T47D (cell line): ENCODE results near the gene IRAK1.
A peak's percentile ranks its signal among the peaks of the same experiment; 100 is the strongest.

Experiments used
- DNase-seq, 2 experiments: peaks; one replicate each; pipeline versions ENCODE4 v3.0.0 to v3.0.0-alpha.2; 2011 to 2012; ENCODE audit warnings: low read depth in 1 of 2, low spot score in 1 of 2
- JUND ChIP-seq: IDR thresholded peaks from 2 replicates; pipeline ENCODE4 v1.6.1; 2012; ENCODE audit warnings: low read depth
- in situ Hi-C: cut with HindIII; loops from 2 replicates; pipeline ENCODE4 v1.10.0; 2016; ENCODE audit warnings: low sequenced_read_pairs, low pct_unique_long_range_greater_than_20kb

Gene IRAK1

DNA sequence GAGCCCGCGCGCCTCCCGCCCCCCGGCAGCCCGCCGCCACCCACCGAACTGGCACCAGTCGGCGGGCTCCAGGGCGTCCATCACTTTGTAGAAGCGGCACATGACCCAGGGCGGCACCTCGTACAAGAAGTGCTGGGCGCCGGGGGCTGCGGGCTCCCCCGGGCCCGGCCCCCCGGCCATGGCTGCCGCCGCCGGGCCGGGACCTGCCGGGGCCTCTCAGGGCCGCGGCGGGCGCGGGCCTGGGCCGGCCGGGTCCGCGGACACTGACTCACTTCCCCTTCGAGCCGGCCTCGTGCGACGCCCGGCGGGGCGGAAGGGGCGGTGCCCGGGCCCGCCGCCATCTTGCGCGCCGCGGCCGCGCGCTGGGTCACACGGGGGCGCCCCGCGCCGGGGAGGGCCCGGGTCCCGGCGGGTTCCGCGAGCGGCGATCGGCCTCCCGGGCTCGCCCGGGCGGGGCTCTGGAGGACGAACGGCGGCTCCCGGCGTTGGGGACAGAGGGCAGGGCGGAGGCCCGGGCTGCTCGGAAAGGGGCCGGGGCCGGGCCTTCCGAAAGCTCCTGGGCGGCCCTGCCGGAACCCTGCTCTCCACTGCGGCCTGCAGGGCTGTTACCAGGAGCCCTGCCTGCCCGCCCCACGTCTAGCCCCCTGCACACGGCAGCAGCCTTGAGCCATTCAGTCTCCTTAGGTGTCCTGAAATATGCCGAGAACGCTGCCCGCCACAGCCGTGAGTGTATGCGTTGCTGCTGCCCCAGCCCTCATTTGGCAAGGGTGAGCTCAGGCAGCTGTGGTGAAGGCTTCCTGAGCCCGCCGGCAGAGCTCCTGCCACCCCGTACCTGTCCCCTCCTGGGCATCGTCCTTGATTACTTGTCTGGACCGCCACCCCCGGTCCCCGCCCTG lies at the start of gene IRAK1:
Gene IRAK1, minus strand, starts transcription at position 270 of the 896 bp plus-strand sequence. Its CDS starts 90 bp downstream, at position 180.
- in situ Hi-C loops = no loop called here
- no peak for TF ChIP-seq JUND
- peak; percentile 33 to 52 for DNase-seq

DNA sequence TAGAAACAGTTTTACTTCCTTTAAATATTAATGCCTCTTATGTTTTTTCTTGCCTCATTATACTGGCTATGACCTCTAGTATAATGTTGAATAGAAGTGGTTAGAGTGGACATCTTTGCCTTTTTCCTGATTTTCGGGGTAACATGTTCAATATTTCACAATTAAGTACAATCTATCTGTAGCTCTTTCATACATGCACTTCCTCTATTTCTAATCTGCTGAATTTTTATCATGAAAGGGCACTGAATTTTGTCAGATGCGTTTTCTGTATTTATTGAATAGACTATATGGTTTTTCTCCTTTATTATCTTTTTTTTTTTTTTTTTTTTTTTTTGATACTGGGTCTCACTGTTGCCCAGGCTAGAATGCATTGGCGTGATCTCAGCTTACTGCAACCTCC lies 48.9 kb upstream of the IRAK1 start:
- TF ChIP-seq JUND = no peak
- in situ Hi-C loops = no loop called here
- DNase-seq = no peak

DNA sequence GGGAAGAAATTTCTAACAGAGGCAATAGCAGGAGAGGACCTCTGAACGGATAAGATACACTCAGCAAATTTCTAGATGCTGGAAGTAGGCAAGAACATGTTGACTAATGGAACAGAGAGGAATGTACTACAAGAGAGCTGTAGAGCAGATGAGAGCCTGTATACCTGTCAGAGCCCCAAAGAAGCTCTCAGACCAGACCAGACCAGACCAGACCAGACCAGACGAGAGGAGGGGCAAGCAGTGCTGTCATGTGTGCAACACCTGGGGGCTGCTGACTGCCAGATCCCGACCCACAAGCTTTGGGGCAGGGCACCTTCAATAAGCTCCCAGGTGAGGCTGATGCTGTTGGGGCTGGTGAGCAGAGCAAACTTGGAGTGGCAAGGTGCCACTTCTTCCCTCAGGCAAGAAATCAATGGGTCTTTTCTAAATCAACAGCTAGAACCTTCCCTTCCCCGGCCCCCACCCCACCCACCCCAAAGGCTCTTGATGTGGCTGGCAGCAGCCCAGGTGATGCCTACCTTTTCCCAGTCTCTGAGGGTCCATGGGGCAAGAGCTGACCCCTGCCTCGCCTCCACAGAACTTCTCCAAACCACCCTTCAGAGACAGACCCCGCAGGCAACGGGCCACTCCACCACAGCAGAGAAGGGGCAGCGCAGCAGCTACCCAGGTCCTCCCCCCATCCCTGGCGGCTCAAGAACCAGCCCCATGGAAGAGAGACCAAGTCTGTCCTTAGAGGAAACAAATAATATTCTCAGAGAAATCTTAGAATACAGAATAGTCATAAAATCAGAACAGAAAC lies 45.1 kb upstream of the IRAK1 start:
- in situ Hi-C loops = no loop called here
- no peak for DNase-seq
- no peak for TF ChIP-seq JUND

DNA sequence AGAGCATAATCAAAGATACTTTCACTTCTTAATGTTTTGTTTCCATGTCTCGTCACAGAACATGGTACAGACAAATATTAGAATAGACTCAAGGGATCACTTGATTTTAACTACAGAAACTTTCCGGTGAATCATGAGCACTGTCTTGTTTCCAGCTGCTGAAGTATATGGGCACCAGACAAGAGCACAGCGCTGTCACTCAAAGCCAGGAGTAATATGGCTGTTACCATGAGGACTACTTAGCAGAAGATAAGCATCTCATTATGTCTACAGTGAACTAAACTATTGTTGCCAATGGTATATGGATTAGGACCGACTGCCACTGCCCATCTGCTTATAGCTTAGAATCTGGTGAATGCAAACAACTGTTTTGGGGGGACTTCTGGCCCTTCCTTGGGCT lies 43.5 kb upstream of the IRAK1 start:
- no peak for DNase-seq
- no peak for TF ChIP-seq JUND
- in situ Hi-C loops = no loop called here

DNA sequence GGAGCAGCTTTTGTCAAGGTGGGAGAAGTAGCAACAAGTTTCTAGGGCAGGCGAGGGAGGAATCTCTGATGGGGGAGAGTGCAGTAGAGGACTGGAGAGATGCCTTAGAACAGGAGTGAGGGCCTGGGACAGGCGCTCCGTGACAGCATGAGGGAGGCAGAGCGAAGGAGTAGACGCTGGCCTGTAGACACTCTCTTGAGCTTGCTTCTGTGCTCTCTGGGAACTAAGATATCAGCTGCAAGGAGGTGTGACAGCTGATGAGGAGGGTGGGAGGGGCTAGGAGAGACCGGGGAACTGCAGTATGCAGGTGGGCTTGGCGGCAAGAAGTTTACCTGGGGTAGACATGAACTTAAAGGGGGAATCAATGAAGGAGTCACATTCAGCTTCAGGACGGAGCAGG lies 42.1 kb upstream of the IRAK1 start:
- in situ Hi-C loops = no loop called here
- no peak for DNase-seq
- TF ChIP-seq JUND = no peak

DNA sequence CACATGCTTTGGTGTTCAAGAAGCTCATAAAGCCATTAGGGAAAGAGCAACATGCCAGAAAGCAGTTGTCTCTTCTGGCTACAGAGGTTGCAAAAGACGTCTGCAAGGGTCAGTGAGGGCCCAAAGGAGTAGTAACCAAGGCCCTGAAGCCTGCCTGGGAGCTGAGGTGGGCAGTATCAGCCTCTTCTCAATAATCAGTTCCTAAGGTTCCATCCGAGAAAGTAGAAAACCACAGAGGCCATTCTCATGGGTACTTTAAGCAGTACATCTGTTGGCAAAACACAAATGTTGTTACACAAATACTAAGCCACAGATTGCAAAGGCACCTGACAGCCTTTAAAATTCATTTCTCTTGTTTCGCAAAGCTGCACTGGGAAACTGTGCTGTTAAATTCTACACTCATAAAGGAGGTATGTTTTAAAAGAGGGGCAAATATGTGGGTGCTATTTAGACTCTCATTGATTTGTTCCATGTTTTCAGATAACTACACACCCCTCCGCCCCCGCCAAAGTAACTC lies 40.1 kb upstream of the IRAK1 start:
- in situ Hi-C loops = no loop called here
- no peak for TF ChIP-seq JUND
- no peak for DNase-seq

DNA sequence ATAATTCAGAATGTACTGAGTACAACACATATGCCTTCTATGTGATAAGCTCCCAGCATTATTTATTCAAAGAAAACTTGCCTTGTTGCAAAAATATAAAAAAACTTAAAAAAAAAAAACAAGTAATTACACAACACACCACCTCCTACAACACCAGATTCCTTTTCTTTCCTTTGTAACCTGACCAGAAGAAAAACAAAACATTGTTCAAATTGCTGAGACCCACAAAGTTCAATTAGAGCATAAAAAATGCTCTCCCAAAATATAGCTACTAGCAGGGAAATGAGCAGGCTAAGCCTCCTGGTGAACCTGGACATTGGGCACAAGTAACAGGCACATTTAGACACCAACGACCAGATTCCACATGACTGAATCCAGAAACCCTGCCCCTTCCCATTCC lies 39.5 kb upstream of the IRAK1 start:
- TF ChIP-seq JUND = no peak
- no peak for DNase-seq
- in situ Hi-C loops = no loop called here

DNA sequence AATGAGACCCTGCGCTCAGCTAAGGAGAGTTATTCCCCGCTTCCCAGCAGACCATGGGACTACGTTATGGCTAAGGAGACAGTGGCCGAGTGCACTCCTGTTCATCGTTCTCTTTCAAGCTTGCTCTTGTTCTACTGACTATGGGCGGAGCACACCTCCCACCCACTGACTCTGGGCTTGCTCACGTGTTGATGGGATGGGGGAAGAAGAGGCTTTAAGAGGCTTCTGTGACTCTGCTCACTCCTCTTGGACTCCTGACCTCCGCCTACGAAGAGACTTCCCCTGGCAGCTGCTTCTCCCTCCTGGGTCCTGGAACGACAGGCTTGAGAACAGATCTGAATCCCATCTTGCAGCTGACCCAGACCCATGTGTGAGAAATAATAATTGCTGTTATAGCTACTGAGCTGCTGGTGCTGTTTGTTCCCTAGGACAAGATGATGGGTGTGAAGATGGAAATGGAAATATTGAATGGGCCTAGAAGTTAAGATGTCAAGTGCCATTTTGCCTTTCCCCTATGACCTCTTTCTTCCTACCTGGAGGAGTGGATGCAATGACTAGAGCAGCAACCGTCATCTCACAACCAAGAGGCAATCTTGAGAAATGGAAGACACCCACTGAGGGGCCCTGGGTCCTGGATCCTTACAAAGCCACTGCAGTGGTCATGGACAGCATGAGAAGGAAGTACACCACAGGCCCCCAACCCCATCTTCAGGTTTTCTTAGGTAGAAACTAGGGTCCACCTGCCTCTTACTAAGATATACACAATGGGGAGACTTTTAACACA lies 38.7 kb upstream of the IRAK1 start:
- no peak for DNase-seq
- in situ Hi-C loops = no loop called here
- no peak for TF ChIP-seq JUND

DNA sequence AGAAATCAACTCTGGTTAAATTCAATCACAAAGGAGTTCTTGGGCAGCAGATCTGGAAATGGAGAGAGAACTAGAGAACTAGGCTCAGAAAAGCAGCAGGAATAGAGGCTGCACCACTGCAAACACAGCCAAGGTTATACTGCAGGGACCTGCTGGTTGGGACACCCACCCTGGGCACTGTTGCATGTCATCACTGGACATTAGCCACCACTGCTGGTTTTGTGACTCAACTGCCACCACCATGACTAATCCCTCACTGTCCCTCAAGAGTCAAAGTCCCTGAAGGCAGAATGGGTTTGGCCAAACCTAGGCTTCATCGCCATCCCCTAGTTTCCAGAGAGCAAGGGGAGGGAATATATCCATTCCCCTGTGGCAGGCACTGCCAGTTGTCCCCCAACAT lies 38.1 kb upstream of the IRAK1 start:
- DNase-seq = no peak

DNA sequence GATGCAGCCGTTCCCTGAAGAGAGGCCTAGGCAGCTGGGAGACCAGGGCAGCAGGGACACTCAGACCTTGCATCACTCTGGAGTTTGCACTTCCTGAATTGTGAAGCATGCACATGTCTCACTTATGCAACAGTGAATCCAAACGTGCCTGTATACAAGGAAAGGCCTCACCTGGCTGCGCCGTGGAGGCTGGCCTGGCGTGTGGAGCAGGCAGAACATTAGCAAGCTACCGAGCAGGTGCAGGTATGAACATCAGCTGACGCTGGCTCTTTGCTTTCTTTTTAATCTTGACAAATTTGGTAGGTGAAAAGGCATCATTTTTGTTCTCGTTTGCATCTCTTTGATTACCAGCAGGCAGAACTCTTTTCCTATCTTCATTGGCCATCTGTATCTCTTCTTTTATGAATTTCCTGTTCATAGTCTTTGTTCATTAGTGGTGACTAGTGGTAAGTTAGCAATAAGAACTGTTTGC lies 37.1 kb upstream of the IRAK1 start:
- no peak for TF ChIP-seq JUND
- in situ Hi-C loops = no loop called here

More for the DNA sequence above, 38.1 kb upstream of the IRAK1 start:
- in situ Hi-C loops = no loop called here
- TF ChIP-seq JUND = no peak

DNA sequence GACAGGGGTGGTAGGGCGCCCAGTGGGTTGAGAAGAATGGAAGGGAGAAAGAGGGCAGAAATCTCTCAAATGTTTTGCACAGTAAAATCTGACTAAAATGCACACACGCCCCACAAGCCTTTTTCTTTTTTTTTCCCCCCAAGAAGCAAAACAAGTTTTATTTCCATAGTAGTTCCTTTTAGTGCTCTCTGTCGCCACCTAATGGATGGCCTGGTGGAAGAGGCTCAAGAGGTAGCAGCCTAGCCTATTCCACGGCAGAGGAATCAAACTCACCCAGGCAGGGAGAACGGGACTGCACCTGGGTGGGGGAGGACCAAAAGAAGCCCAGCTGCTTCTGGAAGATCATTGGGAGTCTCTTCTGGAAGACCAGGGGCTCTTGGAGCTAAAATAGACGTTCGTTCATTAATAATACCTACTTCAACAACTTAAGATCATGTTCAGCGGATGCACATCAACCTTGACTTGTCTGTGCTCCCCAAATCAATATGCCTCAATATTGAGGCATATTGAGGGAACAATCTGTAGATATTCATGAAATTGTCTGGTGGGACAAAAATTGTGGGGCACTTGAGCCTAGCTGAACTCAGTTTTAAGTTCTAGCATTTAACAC lies 31.6 kb upstream of the IRAK1 start:
- peak in 1 of 2 experiments; percentile 75 for DNase-seq
- no peak for TF ChIP-seq JUND
- in situ Hi-C loops = no loop called here

More for the DNA sequence above, 37.1 kb upstream of the IRAK1 start:
- peak in 1 of 2 experiments; percentile 16 for DNase-seq

DNA sequence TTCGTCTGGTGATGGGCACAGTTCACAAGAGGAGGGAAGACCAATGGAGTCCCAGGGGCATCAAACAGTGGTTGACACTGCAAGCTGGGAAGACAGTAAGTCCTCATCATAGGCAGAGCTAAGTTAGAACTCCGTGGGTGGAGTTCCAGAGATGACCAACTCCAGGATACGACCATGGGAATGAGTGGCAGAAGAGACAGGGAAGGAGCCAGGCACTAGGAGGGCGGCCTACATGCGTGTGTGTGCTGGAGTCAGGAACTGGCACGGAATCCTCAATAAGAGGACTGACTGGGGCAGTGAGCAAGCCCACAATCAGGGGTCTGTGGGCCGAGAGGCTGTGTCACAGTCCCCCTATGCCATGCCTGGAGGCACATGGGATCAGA lies 30.4 kb upstream of the IRAK1 start:
- in situ Hi-C loops = no loop called here
- peak in 1 of 2 experiments; percentile 22 for DNase-seq

More for the DNA sequence above, 30.4 kb upstream of the IRAK1 start:
- TF ChIP-seq JUND = no peak
